Measurements from ENCODE around the gene OVAAL. TPM values are rescaled to one million over a fixed set of nuclear protein-coding genes. Genes with fewer than 3 reads are reported as not detected.

OVAAL gene
- total and polyA plus RNA-seq, 2 of the 8 experiments (the other 6 are each of a cell fraction or from before 2014, with no cell fraction given): not detected

- Histone ChIP-seq H3K4ac (replicated peaks; ENCODE audit: insufficient read length, low read depth, low read length) (peak overlapping the region; percentile 8), H3K79me2 (ENCODE audit: control insufficient read depth in 1 of 2, insufficient read depth in 2 of 2, low read length in 2 of 2) (no peaks in the 10 kb centered on the region), H2BK15ac (ENCODE audit: low read length) (peak overlapping the region; percentile 88; the same call in 1 of the 2 replicates), H2BK20ac (ENCODE audit: low read length) (no peak overlapping the region), H2BK12ac (ENCODE audit: low read depth, low read length) (no peak overlapping the region), H3K4me2 (ENCODE audit: insufficient read depth in 1 of 2, low read depth in 2 of 2, low read length in 2 of 2) (no peak overlapping the region), H3K36me3 (ENCODE audit: control insufficient read depth in 2 of 4, insufficient read depth in 4 of 4, low read length in 3 of 4) (no peaks in the 10 kb centered on the region), H2BK5ac (ENCODE audit: low read depth, low read length) (no peak overlapping the region), H3K9ac (replicated peaks in 1 of 4; ENCODE audit: extremely low read depth in 1 of 4, low read depth in 3 of 4, low read length in 3 of 4) (no peak overlapping the region), H4K8ac (ENCODE audit: extremely low read depth, insufficient read depth, low read length) (no peak overlapping the region), H3K4me1 (replicated peaks in 1 of 4; ENCODE audit: control insufficient read depth in 3 of 4, insufficient read depth in 4 of 4, low read length in 3 of 4) (peaks cover 0 to 8% (median 3%) of the 10 kb centered on the region in 4 experiments), H4K20me1 (replicated peaks in 1 of 2; ENCODE audit: control insufficient read depth in 1 of 2, insufficient read depth in 2 of 2, low read length in 2 of 2) (no peaks in the 10 kb centered on the region), H2BK120ac (replicated peaks; ENCODE audit: low read depth, low read length) (no peak overlapping the region), H2AFZ (ENCODE audit: low read length) (no peak overlapping the region), H3K27ac (ENCODE audit: low read depth, low read length) (no peak overlapping the region), H2AK5ac (ENCODE audit: low read depth, low read length) (no peak overlapping the region), H4K91ac (replicated peaks; ENCODE audit: insufficient read length, low read length) (no peak overlapping the region), H3K79me1 (ENCODE audit: low read depth, low read length) (no peaks in the 10 kb centered on the region), H3K23me2 (ENCODE audit: low read depth, low read length) (no peaks in the 10 kb centered on the region), H3K18ac (ENCODE audit: extremely low read depth, low read length) (no peak overlapping the region), H3K27me3 (replicated peaks in 1 of 4; ENCODE audit: control insufficient read depth in 3 of 4, extremely low read depth in 1 of 4, insufficient read depth in 3 of 4, low read length in 3 of 4) (no peaks in the 10 kb centered on the region), H3K14ac (ENCODE audit: insufficient read length) (no peak overlapping the region), H3K9me3 (ENCODE audit: insufficient read depth in 2 of 2, low read depth in 1 of 2, low read length in 1 of 2) (no peaks in the 10 kb centered on the region), H4K5ac (ENCODE audit: insufficient read length, low read depth, low read length) (no peak overlapping the region), H3K23ac (ENCODE audit: insufficient read length) (no peak overlapping the region), H3K56ac (replicated peaks; ENCODE audit: insufficient read length, low read depth, low read length) (no peak overlapping the region), H3K4me3 (ENCODE audit: extremely low read depth in 1 of 4, insufficient read depth in 2 of 4, low read depth in 3 of 4, low read length in 4 of 4) (no peak overlapping the region)
- no peak for DNase-seq (ENCODE audit: low read depth in 1 of 2, low spot score in 2 of 2)
- FAIRE-seq: no peak
- WGBS, 2 experiments (ENCODE audit: extremely low coverage in 1 of 2, insufficient coverage in 1 of 2, insufficient read length in 1 of 2, insufficient replicate concordance in 2 of 2, low coverage in 1 of 2, low lambda C conversion rate in 2 of 2, missing lambda C conversion rate in 1 of 2): 89% methylated on average over 4 of the region's 4 CpGs; no CpG with 5 or more reads in 1 of the 2 experiments
- POLR2A ChIA-PET (ENCODE audit: partially characterized antibody): interaction anchor here (1.1 kb wide), 1 partner anchor 48 kb away, joined by 4 read pairs; no protein-coding TSS in a partner anchor
- CTCF ChIA-PET (ENCODE audit: partially characterized antibody): interaction anchor here (1.0 to 1.2 kb wide), 2 partner anchors 8 to 13 kb away, joined by 3 to 5 read pairs; no protein-coding TSS in a partner anchor
- TF ChIP-seq USF2 (IDR thresholded peaks at IDR 0.05; ENCODE audit: low read length) (no peak), NRF1 (IDR thresholded peaks at IDR 0.05; ENCODE audit: low read depth, low read length) (no peak), JUN (IDR thresholded peaks at IDR 0.05; ENCODE audit: low read depth, low read length) (no peak)
Measured at GRCh38 chr1:180544050-180544449, 14.7 kb upstream of the OVAAL start.
